BJ (cell line): ENCODE data around the gene PGR. TPM values are rescaled to one million over a fixed set of nuclear protein-coding genes. Genes with fewer than 3 reads are reported as not detected.

ENCODE experiments used
- CTCF ChIA-PET: fragments of 350-600 bp; formaldehyde crosslinking; extraction: SDS; loops from one replicate; lab custom pipeline; 2021; ENCODE audit warnings: antibody characterized with exemption, inconsistent platforms; lab: Yijun Ruan, JAX
- POLR2A ChIA-PET: fragments of 300-600 bp; sonication (Branson Sonifier 250); formaldehyde crosslinking; extraction: SDS; loops from one replicate; lab custom pipeline; 2021; ENCODE audit warnings: antibody characterized with exemption; lab: Charles Lee
- DNase-seq: peaks from one replicate; pipeline ENCODE4 v3.0.0-alpha.2; 2011; ENCODE audit warnings: low read depth
- H3K27me3 ChIP-seq: 2 replicates; pipeline ENCODE4 v1.6.0; 2011; ENCODE audit warnings: low read length; ENCODE audit not compliant: control insufficient read depth, insufficient read depth
- H3K36me3 ChIP-seq: 2 replicates; pipeline ENCODE4 v1.5.1; 2011; ENCODE audit warnings: low read length; ENCODE audit not compliant: control insufficient read depth, insufficient read depth
- H3K4me3 ChIP-seq: 2 replicates; pipeline ENCODE4 v1.5.1; 2011; ENCODE audit warnings: low read depth, mild to moderate bottlenecking, control low read depth, low read length
- CTCF ChIP-seq: IDR thresholded peaks from 2 replicates; pipeline ENCODE4 v1.5.1; 2011; ENCODE audit warnings: low read depth, mild to moderate bottlenecking, control low read depth, inconsistent platforms, low read length, moderate library complexity; ENCODE audit not compliant: insufficient read depth
- polyA plus RNA-seq: library from polyadenylated mRNA; depleted of rRNA; stranded (reverse); fragments of >200 nt; gene quantifications from 2 replicates; pipeline ENCODE4 v1.2.3, GENCODE V29; 2011

Gene PGR
- polyA plus RNA-seq, 1 experiment: not detected

GRCh38 chr11:101100601-101101000 is 29.0 kb downstream of the PGR start:
- H3K4me3 ChIP-seq: no peak overlapping the region
- no peaks in the 10 kb centered on the region for H3K27me3 ChIP-seq
- no peaks in the 10 kb centered on the region for H3K36me3 ChIP-seq
- ChIA-PET CTCF (no interaction called here), POLR2A (no interaction called here)
- DNase-seq: no peak
- no peak for TF ChIP-seq CTCF

DNA sequence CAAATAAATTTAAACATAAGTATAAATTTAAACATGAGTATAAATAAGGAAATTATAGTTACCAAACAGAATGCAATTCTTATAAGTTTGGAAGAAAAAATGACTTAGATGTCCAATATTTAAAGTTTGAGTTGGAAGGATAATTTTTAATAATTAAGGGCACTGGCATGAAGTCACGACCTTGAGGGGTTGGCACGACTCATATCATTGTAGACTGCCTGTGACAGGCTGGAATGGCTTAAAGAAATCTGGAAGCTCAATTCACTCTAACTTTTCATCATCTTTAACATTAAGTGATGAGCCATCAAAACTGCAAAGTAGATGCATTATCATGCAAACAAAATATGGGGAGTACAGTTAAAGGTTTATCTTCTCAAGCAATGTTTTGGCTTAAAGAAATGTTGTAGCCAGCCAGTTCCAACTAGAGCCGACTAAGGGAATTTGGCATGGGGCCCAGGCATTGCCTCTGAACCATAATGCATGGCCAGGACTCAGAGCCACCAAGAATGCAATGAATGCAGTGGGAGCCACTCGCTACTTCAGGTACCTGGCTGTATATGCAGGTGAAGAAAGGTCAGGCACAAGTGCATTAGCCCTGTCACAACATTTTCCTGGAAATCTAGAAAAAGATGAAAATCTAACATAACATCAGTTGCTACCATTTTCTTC is 33.4 kb downstream of the PGR start:
- H3K4me3 ChIP-seq: no peak overlapping the region
- no peak for TF ChIP-seq CTCF
- ChIA-PET POLR2A (no interaction called here), CTCF (no interaction called here)
- no peak for DNase-seq
- H3K36me3 ChIP-seq: no peaks in the 10 kb centered on the region
- H3K27me3 ChIP-seq: no peaks in the 10 kb centered on the region

GRCh38 chr11:101091781-101092180 is 37.8 kb downstream of the PGR start:
- Histone ChIP-seq H3K4me3 (no peak overlapping the region), H3K27me3 (no peaks in the 10 kb centered on the region), H3K36me3 (no peaks in the 10 kb centered on the region)
- POLR2A ChIA-PET: no interaction called here
- CTCF ChIA-PET: no interaction called here
- DNase-seq: no peak
- no peak for TF ChIP-seq CTCF

- no peak for TF ChIP-seq CTCF
- Histone ChIP-seq H3K27me3 (no peaks in the 10 kb centered on the region), H3K4me3 (no peak overlapping the region), H3K36me3 (no peaks in the 10 kb centered on the region)
- ChIA-PET POLR2A (no interaction called here), CTCF (no interaction called here)
- no peak for DNase-seq
Measured at GRCh38 chr11:101090679-101091270, 38.8 kb downstream of the PGR start.

DNA sequence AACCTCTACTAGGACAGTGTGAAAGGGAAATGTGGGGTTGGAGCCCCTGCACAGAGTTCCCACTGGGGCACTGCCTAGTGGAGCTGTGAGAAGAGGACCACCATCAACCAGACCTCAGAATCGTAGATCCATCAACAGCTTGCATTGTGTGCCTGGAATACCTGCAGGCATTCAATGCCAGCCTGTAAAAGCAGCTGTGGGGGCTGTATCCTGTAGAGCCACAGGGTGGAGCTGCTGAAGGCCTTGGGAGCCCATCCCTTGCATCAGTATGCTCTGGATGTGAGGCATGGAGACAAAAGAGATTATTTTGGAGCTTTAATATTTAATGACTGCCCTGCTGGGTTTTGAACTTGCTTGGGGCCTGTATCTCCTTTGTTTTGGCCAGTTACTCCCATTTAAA is 46.3 kb downstream of the PGR start:
- POLR2A ChIA-PET: no interaction called here

More for the DNA sequence above, 46.3 kb downstream of the PGR start:
- H3K27me3 ChIP-seq: no peaks in the 10 kb centered on the region
- no peak for DNase-seq
- CTCF ChIA-PET: no interaction called here
- no peak overlapping the region for H3K4me3 ChIP-seq
- H3K36me3 ChIP-seq: no peaks in the 10 kb centered on the region
- TF ChIP-seq CTCF: no peak
